NCI-H2196 treated with DMSO at 0.1 percent for 48 hours (cell line): ENCODE measurements around the gene HHIPL1.

Experiments used
- DNase-seq: peaks from one replicate; lab custom pipeline; 2025; ENCODE audit not compliant: unreplicated experiment; lab: John Stamatoyannopoulos, UW

The HHIPL1 gene

GRCh38 chr14:99687284-99688209 lies 42.6 kb downstream of the HHIPL1 start:
- no peak for DNase-seq

- no peak for DNase-seq
These were observed 43.3 kb downstream of the HHIPL1 start for GRCh38 chr14:99688210-99688581.

- DNase-seq = no peak
These were observed 43.7 kb downstream of the HHIPL1 start for GRCh38 chr14:99688629-99689028.

GRCh38 chr14:99689266-99690236 lies 44.6 kb downstream of the HHIPL1 start:
- DNase-seq = no peak

GRCh38 chr14:99690636-99691035 lies 45.7 kb downstream of the HHIPL1 start:
- no peak for DNase-seq

- DNase-seq = no peak
These were observed 46.4 kb downstream of the HHIPL1 start for GRCh38 chr14:99691111-99691885.

GRCh38 chr14:99693918-99694317 lies 49.0 kb downstream of the HHIPL1 start:
- DNase-seq = no peak

GRCh38 chr14:99696929-99697328 lies 52.0 kb downstream of the HHIPL1 start:
- DNase-seq = no peak

- DNase-seq = no peak
These were observed 53.3 kb downstream of the HHIPL1 start for GRCh38 chr14:99698236-99698635.

- no peak for DNase-seq
These were observed 53.7 kb downstream of the HHIPL1 start for GRCh38 chr14:99698642-99699041.

GRCh38 chr14:99699085-99699760 lies 54.3 kb downstream of the HHIPL1 start:
- no peak for DNase-seq

GRCh38 chr14:99699861-99700260 lies 54.9 kb downstream of the HHIPL1 start:
- DNase-seq = no peak

GRCh38 chr14:99700379-99700778 lies 55.5 kb downstream of the HHIPL1 start:
- no peak for DNase-seq

GRCh38 chr14:99701260-99701659 lies 56.3 kb downstream of the HHIPL1 start:
- no peak for DNase-seq

- DNase-seq = no peak
These were observed 57.2 kb downstream of the HHIPL1 start for GRCh38 chr14:99702115-99702514.

- DNase-seq = no peak
These were observed 58.5 kb downstream of the HHIPL1 start for GRCh38 chr14:99703381-99703780.

- DNase-seq = no peak
These were observed 59.1 kb downstream of the HHIPL1 start for GRCh38 chr14:99704037-99704436.

- DNase-seq = no peak
These were observed 61.4 kb downstream of the HHIPL1 start for GRCh38 chr14:99706107-99706900.

- no peak for DNase-seq
These were observed 62.5 kb downstream of the HHIPL1 start for GRCh38 chr14:99707420-99707819.

GRCh38 chr14:99707921-99708320 lies 63.0 kb downstream of the HHIPL1 start:
- DNase-seq = no peak
